Peyer's patch (tissue), 4 donors: ENCODE data around the gene RBL2. TPM values are rescaled to one million over a fixed set of nuclear protein-coding genes. Genes with fewer than 3 reads are reported as not detected.
"Not testable (repeated sequence)": the region's sequence is repeated elsewhere in the genome, so short reads cannot be mapped to it uniquely, and the experiment has no call there.

Source experiments
- DNase-seq, 3 donors: peaks; one replicate each; pipeline ENCODE4 v3.0.0-alpha.2; 2017 to 2019
- H3K27ac ChIP-seq, 4 donors: fragments of 200-600 bp; sonication (generic); one replicate each; pipeline ENCODE4 v1.5.1; 2016 to 2019
- H3K27me3 ChIP-seq, 2 donors: fragments of 200-600 bp; sonication (generic); one replicate each; pipeline ENCODE4 v1.5.1; 2019
- H3K36me3 ChIP-seq, 3 donors: fragments of 200-600 bp; sonication (generic); one replicate each; pipeline ENCODE4 v1.5.1; 2016 to 2019
- H3K4me1 ChIP-seq, 4 donors: fragments of 200-600 bp; sonication (generic); one replicate each; pipeline ENCODE4 v1.5.1; 2016 to 2019
- H3K4me3 ChIP-seq, 4 donors: fragments of 200-600 bp; sonication (generic); 1 replicate in 3 of 4; 2 replicates in 1 of 4; pipeline ENCODE4 v1.5.1; 2016 to 2019; ENCODE audit warnings: mild to moderate bottlenecking in 1 of 4
- H3K9me3 ChIP-seq, 4 donors: fragments of 200-600 bp; sonication (generic); one replicate each; pipeline ENCODE4 v1.5.1; 2016 to 2019; ENCODE audit warnings: mild to moderate bottlenecking in 1 of 4
- POLR2A ChIP-seq, 2 donors: fragments of 450-650 bp; IDR thresholded peaks; one replicate each; pipeline ENCODE4 v1.5.1; 2017; ENCODE audit warnings: antibody characterized with exemption in 2 of 2, mild to moderate bottlenecking in 2 of 2, moderate library complexity in 2 of 2
- total RNA-seq, 4 donors: library from RNA; depleted of rRNA; stranded (reverse); fragments of >200 nt; gene quantifications; one replicate each; pipeline ENCODE4 v1.1.0, GENCODE V29; 2016
- TF ChIP-seq, protein P1 (sequence below), 6 experiments: fragments of 450-650 bp in 4 of 6; fragments of 200-600 bp in 2 of 6; sonication (generic) in 1 of 6; IDR thresholded peaks; one replicate each; pipeline ENCODE4 v1.5.1; 2017 to 2019; ENCODE audit warnings: antibody characterized with exemption in 6 of 6, mild to moderate bottlenecking in 3 of 6, moderate library complexity in 1 of 6

RBL2 gene
- total RNA-seq, 4 donors from 2014 or later = 64.1 to 106 (median 88.4) TPM

- Histone ChIP-seq H3K27ac (no peak overlapping the region), H3K27me3 (no peaks in the 10 kb centered on the region), H3K4me3 (no peak overlapping the region), H3K9me3 (no peaks in the 10 kb centered on the region), H3K4me1 (peaks cover 0 to 10% (median 6%) of the 10 kb centered on the region in 4 donors), H3K36me3 (no peaks in the 10 kb centered on the region)
- no peak for TF ChIP-seq POLR2A (IDR thresholded peaks at IDR 0.05)
- TF ChIP-seq, protein P1, sequence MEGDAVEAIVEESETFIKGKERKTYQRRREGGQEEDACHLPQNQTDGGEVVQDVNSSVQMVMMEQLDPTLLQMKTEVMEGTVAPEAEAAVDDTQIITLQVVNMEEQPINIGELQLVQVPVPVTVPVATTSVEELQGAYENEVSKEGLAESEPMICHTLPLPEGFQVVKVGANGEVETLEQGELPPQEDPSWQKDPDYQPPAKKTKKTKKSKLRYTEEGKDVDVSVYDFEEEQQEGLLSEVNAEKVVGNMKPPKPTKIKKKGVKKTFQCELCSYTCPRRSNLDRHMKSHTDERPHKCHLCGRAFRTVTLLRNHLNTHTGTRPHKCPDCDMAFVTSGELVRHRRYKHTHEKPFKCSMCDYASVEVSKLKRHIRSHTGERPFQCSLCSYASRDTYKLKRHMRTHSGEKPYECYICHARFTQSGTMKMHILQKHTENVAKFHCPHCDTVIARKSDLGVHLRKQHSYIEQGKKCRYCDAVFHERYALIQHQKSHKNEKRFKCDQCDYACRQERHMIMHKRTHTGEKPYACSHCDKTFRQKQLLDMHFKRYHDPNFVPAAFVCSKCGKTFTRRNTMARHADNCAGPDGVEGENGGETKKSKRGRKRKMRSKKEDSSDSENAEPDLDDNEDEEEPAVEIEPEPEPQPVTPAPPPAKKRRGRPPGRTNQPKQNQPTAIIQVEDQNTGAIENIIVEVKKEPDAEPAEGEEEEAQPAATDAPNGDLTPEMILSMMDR (IDR thresholded peaks at IDR 0.05) = no peak
- no peak for DNase-seq
Observed at GRCh38 chr16:53507464-53508179, 73.4 kb downstream of the RBL2 start.

GRCh38 chr16:53509906-53510703 is 75.8 kb downstream of the RBL2 start:
- TF ChIP-seq, protein P1 (IDR thresholded peaks at IDR 0.05) = peak; percentile 77 to 94 (median 88)
- no peak for TF ChIP-seq POLR2A (IDR thresholded peaks at IDR 0.05)
- Histone ChIP-seq H3K9me3 (no peaks in the 10 kb centered on the region), H3K27ac (peak overlapping the region in 1 of 4 donors; percentile 37), H3K36me3 (no peaks in the 10 kb centered on the region), H3K27me3 (no peaks in the 10 kb centered on the region), H3K4me1 (no peaks in the 10 kb centered on the region), H3K4me3 (no peak overlapping the region)
- DNase-seq = peak; percentile 38 to 80 (median 65)

- no peak overlapping the region for H3K27ac ChIP-seq
- H3K9me3 ChIP-seq = no peaks in the 10 kb centered on the region
- H3K27me3 ChIP-seq = no peaks in the 10 kb centered on the region
- H3K4me1 ChIP-seq = no peaks in the 10 kb centered on the region
- H3K4me3 ChIP-seq = no peak overlapping the region
- H3K36me3 ChIP-seq = no peaks in the 10 kb centered on the region
- DNase-seq = no peak
- TF ChIP-seq, protein P1 (IDR thresholded peaks at IDR 0.05) = no peak
- no peak for TF ChIP-seq POLR2A (IDR thresholded peaks at IDR 0.05)
Observed at GRCh38 chr16:53510704-53511070, 76.4 kb downstream of the RBL2 start.

DNA sequence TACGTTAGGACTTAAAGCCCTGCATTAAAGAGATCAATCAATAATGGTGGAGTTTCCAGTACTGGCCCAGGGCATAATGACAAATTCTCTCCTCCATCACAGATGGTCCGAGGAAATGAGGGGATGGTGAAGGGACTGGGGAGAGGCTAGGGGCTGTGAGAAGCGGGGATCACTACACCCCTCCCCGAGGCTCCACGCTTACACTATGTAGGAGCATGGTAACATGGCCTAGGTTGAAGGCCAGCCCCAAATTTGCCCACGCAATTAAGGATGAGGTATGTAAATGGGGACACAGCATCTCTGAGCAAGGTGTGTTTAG is 76.8 kb downstream of the RBL2 start:
- Histone ChIP-seq H3K9me3 (no peaks in the 10 kb centered on the region), H3K4me3 (no peak overlapping the region), H3K27ac (no peak overlapping the region), H3K4me1 (no peaks in the 10 kb centered on the region), H3K36me3 (no peaks in the 10 kb centered on the region), H3K27me3 (no peaks in the 10 kb centered on the region)
- no peak for DNase-seq
- no peak for TF ChIP-seq POLR2A (IDR thresholded peaks at IDR 0.05)
- TF ChIP-seq, protein P1 (IDR thresholded peaks at IDR 0.05) = no peak

DNA sequence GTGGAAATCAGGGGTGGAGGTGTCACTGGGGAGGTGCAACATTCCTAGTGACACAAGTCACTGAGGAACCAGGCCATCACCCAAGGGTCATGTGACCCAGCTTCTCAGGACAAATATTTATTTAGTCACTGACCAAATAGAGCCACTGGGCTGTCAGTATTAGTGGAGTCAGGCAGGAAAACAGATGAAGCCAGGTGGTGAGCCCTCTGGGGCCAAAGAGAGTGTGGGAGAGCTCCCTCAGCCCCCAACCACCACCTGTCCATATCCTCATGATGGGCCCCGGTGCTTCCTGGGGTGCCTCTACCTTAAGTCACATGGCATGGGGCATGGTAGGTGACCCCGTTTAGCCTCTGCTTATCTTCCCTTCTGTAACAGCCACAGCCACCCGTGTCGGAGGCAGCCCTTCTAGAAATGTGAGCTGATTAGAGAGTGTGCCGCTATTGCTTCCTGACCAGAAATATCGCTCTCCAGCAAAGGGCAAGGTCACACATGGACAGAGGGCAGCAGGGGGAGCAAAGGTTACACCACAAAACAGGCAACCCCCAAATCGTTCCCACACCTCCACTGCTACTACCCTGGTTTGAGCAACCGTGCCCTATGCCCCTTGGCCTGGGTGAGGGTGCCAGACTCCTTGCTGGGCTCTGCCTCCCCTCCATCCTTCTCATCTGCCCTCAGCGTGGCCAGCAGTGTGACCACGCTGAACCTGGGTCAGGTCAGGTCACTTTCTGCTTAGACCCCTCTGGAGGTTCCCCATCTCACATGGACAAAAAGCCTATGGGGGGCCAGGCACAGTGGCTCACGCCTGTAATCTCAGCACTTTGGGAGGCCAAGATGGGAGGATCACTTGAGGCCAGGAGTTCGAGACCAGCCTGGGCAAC is 77.4 kb downstream of the RBL2 start:
- H3K36me3 ChIP-seq = no peaks in the 10 kb centered on the region
- H3K27ac ChIP-seq = no peak overlapping the region
- no peaks in the 10 kb centered on the region for H3K27me3 ChIP-seq
- H3K4me3 ChIP-seq = no peak overlapping the region
- no peaks in the 10 kb centered on the region for H3K4me1 ChIP-seq
- DNase-seq = no peak
- no peak for TF ChIP-seq POLR2A (IDR thresholded peaks at IDR 0.05)
- TF ChIP-seq, protein P1 (IDR thresholded peaks at IDR 0.05) = no peak
- no peaks in the 10 kb centered on the region for H3K9me3 ChIP-seq

DNA sequence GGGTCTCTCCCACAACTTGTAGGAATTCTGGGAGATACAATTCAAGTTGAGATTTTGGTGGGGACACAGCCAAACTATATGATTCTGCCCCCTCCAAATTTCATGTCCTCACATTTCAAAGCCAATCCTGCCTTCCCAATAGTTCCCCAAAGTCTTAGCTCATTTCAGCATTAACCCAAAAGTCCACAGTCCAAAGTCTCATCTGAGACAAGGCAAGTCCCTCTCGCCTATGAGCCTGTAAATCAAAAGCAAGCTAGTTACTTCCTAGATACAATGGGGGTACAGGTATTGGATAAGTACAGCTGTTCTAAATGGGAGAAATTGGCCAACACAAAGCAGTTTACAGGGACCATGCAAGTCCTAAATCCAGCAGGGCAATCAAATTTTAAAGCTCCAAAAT is 78.5 kb downstream of the RBL2 start:
- not testable (repeated sequence) for H3K27me3 ChIP-seq, H3K9me3 ChIP-seq, H3K4me1 ChIP-seq, DNase-seq, H3K27ac ChIP-seq, H3K36me3 ChIP-seq, H3K4me3 ChIP-seq
